ENCODE measurements around the gene STAB1.
"Not testable (repeated sequence)": the region's sequence is repeated elsewhere in the genome, so short reads cannot be mapped to it uniquely, and the experiment has no call there.

STAB1 gene

DNA sequence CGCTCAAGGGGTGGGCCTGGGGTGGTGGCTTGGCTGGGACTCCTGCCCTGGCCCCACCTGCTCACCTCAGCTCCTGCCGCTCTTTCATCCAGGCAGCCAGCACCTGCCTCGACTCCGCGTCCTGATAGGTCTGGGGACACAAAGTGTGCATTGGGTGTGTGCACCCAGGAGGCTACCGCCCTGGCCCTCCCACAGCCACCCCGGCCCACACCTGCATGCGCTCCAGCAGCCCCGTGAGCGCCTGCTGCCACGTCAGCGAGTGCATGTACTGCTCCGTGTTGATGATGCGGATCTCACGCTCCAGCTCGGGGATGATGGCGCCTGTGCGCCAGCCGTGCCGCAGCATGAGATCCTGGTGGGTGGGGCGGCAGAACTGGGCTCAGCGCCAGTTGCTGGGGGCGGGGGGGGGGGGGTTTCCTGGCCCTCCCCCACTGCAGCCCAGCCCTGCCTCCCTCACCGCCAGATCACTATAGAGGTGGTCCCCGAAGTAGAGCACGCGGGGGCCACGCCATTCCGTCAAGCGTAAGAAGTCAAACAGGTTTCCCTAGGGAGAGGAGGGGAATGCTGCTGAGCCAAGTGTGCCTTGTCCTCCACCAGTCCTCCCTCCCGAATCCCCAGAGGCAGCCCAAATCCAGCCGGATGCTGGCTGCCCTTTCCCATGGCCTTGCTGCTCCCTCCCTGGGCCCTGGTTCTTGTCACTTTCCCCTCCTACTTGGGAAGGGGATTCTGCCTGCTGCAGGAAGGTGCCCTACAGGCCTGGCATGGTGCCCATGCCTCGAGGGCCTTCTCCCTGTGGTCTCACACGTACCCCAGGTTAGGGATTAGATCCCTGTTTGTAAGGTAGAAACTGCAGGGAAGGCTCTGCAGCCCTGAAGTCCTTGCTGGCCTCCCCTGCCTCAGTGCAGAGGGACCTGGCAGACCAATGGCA, 29.9 kb downstream of the STAB1 start:
- DNase-seq, result no peak

- no peak for DNase-seq
Measured at GRCh38 chr3:52525680-52526561, 30.8 kb downstream of the STAB1 start.

GRCh38 chr3:52526671-52527038, 31.5 kb downstream of the STAB1 start:
- DNase-seq, result not testable (repeated sequence)

DNA sequence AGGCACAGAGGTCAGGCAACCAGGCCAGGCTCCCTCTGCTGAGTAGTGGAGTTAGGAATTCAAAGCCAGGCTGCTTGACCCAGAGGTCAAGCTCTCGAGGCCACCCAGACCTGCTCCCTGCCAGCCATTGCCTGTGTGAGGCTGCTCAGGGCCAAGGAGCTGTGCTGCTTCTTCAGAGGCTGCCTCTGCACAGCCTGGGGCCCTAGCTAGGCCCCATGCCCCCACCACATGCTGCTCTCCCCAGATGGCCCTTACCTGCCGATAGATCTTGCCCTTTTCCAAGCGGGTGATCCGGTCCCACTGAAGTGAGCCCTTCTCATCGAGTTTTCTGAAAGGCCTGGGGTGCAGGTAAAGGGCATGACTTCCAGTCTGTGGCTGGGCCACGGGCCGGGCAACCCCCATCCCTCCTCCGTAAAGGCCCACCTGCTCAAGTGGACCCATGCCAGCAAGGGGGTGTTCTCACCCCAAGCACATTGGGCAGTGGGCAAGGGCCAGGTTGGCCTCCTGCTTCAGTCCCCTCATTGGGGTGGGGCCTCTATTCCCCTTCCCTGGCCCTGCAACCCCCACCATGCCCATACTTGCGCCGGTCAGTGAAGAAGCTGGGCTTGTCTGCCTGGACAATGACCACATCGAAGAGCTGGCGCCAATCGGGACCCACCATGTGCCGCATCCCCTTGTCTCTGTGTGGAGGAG, 32.0 kb downstream of the STAB1 start:
- DNase-seq, result no peak

DNA sequence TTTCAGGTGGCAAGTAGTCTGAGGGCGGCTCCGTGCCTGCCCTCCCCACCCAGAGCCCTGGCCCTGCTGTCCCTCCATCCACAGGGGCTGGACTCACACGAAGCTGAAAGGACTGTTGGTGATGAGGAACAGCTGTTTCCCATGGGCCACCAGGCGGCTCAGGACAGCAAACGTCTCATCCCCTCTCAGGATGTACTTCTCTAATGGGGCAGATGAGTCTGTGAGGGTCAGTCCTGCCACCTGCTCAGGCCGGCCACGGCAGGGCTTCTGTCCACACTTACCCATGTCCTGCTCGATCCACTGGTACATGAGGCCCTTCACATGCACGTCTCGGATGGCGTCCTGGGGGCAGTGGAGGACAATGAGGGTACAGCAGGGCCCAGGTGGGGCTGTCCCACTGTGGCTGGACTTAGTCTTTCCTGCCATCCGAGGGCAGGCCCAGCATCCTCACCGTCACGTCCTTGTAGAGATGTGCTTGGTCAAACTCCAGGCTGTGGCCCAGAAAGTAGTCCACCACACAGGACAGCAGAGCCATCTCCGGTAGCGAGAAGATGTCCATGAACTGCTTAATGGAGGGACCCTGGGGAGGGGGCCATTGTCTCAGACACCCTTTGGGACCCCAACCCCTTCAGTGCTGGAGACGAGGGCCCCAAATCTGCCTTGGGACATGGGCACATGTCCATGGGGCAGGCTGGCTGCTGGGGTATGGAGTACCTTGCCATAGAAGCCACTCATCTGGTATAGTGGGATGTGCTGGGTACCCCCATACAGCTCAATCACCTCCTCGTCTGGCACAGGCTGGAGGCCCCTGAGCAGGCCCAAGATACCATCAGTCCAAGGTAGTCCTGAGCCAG, 32.8 kb downstream of the STAB1 start:
- no peak for DNase-seq

DNA sequence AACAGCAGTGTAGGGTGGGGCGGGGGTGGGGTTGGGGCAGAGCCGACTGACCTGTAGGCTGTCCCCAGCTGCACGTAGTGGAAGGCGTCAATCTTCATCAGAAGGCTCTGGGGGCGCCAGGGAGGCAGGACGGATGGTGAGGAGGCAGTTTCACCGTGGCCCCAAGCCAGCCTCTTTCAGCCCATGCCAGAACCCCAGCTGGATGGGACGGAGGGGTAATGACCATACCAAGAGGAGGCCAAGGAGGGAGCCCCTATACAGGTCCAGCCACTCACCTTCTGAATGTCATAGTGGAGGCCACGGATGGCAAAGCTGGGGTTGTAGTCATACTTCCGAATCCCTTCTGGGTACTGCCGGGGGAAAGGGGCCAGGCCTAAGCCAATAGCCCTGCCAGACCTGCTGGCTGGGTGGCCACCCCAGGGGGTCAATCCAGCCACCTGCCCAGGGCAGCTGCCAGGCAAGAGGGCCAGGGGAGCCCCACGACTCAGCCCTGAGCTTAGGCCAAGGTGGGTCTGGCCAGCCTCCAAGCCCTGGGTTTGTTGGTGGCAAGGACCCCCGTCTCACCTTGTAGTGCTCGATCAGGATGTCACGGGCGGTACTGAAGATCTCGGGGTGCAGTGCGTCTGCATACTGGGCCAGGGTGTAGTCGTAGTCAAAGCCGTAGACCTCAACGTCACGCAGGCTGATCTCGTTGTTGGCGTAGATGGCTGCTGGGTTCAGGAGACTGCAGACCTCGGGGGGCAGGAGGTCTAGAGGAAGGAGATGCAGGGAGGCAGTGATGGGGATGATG, 33.6 kb downstream of the STAB1 start:
- no peak for DNase-seq

- DNase-seq, result no peak
Measured at GRCh38 chr3:52529376-52530333, 34.5 kb downstream of the STAB1 start.

GRCh38 chr3:52530918-52531826, 36.0 kb downstream of the STAB1 start:
- DNase-seq, result no peak

DNA sequence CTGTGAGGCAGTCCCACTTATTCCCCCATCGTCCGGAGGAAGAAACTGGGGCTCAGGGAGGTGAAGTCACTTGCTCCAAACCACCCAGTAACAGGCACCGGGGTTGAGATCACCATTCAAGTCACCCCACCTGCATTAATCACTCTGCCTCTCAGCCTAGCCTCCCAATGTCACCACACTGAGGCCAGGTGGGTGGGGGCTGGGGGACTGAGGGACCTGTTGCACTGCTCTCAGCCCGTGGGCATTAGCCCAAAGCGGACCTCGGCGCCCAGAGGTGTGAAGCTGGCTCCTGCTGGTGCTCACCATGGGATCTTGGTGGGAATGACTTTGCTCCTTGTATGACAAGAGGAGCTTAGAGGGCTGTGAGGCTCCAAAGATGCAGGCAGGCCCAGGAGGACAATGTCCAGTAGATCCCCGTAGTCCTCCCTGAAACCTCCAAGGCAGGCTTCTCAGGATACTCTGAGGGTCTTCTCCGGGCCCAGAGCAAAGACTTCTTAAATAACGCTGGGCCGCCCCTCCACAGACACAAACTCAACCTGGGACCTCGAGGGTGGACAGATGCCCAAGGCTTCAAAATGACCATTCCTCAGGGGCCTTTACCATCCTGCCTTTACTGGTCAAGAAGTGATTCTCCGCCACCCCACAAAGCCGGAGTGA, 36.9 kb downstream of the STAB1 start:
- no peak for DNase-seq

- DNase-seq, result no peak
Measured at GRCh38 chr3:52532517-52532837, 37.3 kb downstream of the STAB1 start.

DNA sequence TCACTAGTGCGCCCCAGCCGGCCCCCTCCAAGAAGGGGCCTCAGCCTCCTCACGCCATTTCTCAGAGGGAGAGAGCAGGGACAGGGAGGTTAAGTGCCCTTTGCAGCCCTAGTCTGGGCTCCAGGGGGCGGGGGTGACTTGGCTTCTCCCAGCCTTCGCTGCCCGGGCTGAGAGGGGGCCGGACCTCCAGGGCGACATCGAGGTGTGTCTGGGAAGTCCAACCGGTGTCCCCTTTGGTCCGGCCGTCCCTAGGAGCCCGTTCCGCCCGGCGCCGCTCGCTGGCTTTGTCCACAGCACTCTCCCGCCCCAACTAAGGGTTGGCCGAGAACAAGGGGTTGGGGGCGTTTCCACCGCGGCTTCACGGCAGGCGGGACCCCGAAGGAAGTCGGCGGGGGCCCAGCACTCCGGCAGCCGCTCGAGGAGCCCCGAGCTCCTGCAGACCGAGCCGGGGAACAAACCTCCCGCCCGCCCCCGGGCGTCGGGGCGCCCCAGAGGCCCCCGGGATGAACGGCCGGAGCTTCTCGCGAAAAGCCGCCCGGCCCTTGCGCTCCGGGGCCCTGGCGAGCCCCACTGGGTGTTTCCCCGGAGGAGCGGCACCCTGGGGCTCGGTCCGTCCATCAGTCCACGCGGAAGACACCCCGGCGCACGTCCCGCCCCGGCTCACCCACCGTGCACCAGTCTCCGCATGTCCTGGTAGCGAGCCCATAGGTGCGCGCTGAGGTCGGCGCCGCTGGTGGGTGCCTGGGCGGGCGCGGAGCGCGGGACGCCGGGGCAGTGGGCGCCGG, 37.9 kb downstream of the STAB1 start:
- no peak for DNase-seq

DNA sequence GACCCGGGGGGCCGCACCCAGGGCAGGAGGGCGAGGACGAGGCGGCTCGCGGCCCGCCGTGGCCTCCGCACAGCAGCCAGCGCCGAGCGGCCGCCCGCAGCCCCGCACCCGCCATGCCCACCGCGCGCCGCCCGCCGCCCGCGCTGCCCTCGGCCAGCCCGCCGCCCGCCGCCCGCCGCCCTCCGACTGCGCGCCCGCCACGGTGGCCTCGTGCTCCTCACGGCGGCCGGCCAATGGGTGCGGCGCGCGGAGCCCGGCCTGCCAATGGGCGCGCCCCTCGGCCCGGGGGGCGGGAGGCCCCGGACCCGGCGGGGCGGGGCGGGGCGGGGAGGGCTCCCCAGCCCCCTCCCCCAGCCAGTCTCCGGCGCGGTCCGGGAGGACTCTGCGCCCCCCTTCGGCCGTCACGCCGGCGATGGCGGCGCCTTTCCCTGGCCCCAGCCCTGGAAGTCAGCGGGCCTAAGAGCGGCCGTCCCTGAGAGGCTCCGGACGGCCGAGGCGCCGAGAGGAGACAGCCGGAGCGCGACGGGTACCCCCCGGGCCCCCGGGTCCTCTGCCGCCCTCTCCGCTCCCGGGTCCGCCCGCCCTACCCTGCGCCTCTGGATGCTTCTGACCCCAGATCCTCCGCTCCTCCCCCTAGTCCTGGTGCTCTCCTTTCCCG, 38.6 kb downstream of the STAB1 start, which contains the start of gene NT5DC2:
Gene NT5DC2 (minus strand): TSS at position 235 of the 658 bp plus-strand sequence. CDS start 120 bp downstream, at position 115.
- DNase-seq, result peak in 3 of 4 experiments; percentile 23 to 48 (median 30)

- DNase-seq, result no peak
Measured at GRCh38 chr3:52534281-52535183, 39.4 kb downstream of the STAB1 start.

DNA sequence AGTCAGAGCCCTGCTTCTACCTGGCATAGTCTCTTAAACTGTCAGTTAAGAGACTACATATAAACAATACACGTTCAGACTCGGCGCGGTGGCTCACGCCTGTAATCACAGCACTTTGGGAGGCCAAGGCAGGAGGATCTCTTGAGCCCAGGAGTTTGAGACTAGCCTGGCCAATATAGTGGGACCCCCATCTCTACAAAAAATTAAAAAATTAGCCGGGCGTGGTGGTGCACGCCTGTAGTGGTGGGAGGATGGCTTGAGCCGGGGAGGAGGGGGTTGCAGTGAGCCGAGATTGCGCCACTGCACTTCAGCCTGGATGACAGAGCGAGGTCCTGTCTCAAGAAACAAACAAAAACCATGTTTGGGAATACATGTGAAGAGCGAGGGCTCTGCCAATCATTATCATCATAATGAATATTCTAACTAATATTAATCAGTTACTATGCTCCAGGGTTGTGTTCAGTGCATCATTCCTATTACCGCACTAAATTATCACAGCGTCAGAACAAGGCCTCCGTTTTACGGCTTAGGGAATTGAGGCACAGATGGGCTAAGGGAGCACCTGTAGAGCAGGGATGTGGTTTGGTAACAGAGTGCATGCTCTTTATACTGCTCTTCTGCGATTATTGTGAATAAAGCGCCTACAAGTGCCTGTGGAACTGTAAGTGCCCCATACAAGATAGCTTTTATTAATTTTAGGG, 40.4 kb downstream of the STAB1 start:
- no peak for DNase-seq

DNA sequence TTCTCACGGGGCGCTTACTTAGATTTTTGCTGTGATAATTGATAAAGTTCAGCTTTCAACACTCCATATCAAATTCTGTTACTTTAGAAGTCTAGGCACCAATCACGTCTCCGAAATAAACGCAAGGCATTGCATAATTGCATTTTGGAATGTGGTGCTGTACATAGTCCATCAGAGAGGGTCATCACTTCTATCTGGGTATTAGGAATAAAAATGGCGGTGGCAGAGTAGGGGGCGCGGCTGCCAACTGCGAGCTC, 40.9 kb downstream of the STAB1 start:
- DNase-seq, result no peak
